Suprapubic skin (tissue), 4 donors: ENCODE data around the gene SCTR. TPM values are rescaled to one million over a fixed set of nuclear protein-coding genes. Genes with fewer than 3 reads are reported as not detected.

Experiments used
- DNase-seq, 2 donors: peaks; one replicate each; pipeline ENCODE4 v3.0.0-alpha.2; 2019; ENCODE audit warnings: low spot score in 2 of 2
- H3K27ac ChIP-seq: fragments of 200-600 bp; sonication (generic); one replicate; pipeline ENCODE4 v1.5.1; 2019
- H3K27me3 ChIP-seq: fragments of 200-600 bp; sonication (generic); one replicate; pipeline ENCODE4 v1.5.1; 2019
- H3K36me3 ChIP-seq: fragments of 200-600 bp; sonication (generic); one replicate; pipeline ENCODE4 v1.5.1; 2019
- H3K4me1 ChIP-seq: fragments of 200-600 bp; sonication (generic); one replicate; pipeline ENCODE4 v1.5.1; 2019
- H3K4me3 ChIP-seq: fragments of 200-600 bp; sonication (generic); one replicate; pipeline ENCODE4 v1.5.1; 2019; ENCODE audit warnings: mild to moderate bottlenecking
- H3K9me3 ChIP-seq: fragments of 200-600 bp; sonication (generic); one replicate; pipeline ENCODE4 v1.5.1; 2019
- CTCF ChIP-seq, 2 donors: fragments of 200-600 bp in 1 of 2; fragments of 450-650 bp in 1 of 2; sonication (generic) in 1 of 2; IDR thresholded peaks; one replicate each; pipeline ENCODE4 v1.5.1; 2016 to 2019; ENCODE audit warnings: antibody characterized with exemption in 2 of 2, mild to moderate bottlenecking in 1 of 2, moderate library complexity in 1 of 2
- EP300 ChIP-seq: sonication (generic); formaldehyde crosslinking; IDR thresholded peaks from one replicate; pipeline ENCODE4 v1.6.1; 2017; ENCODE audit warnings: antibody characterized with exemption
- POLR2A ChIP-seq, 2 donors: fragments of 450-650 bp; IDR thresholded peaks; one replicate each; pipeline ENCODE4 v1.6.1; 2017; ENCODE audit warnings: antibody characterized with exemption in 2 of 2, mild to moderate bottlenecking in 2 of 2, moderate library complexity in 2 of 2
- POLR2AphosphoS5 ChIP-seq, 3 donors: sonication (generic); formaldehyde crosslinking; IDR thresholded peaks; one replicate each; pipeline ENCODE4 v1.6.1; 2017; ENCODE audit warnings: antibody characterized with exemption in 3 of 3
- WGBS: methylation state at CpG from one replicate; pipeline ENCODE4 v1.1.5; 2018; 5-methylcytosine and 5-hydroxymethylcytosine counted together
- total RNA-seq, 4 donors: library from RNA; depleted of rRNA; stranded (reverse); fragments of >200 nt; gene quantifications; one replicate each; pipeline ENCODE4 v1.1.0, GENCODE V29; 2016

The SCTR gene
- total RNA-seq, 4 donors from 2014 or later: not detected

- WGBS: 89% methylated on average over 7 of the region's 7 CpGs
- Histone ChIP-seq H3K9me3 (no peaks in the 10 kb centered on the region), H3K4me3 (no peak overlapping the region), H3K27me3 (no peaks in the 10 kb centered on the region), H3K36me3 (no peaks in the 10 kb centered on the region), H3K4me1 (peaks cover 28% of the 10 kb centered on the region), H3K27ac (no peak overlapping the region)
- TF ChIP-seq POLR2A (IDR thresholded peaks at IDR 0.05): no peak
- no peak for TF ChIP-seq EP300
- no peak for TF ChIP-seq POLR2AphosphoS5 (IDR thresholded peaks at IDR 0.05)
- TF ChIP-seq CTCF (IDR thresholded peaks at IDR 0.05): no peak
- no peak for DNase-seq
Observed at GRCh38 chr2:119422360-119423107, 101.7 kb downstream of the SCTR start.

GRCh38 chr2:119421741-119422140 lies 102.5 kb downstream of the SCTR start:
- no peaks in the 10 kb centered on the region for H3K36me3 ChIP-seq
- no peak for TF ChIP-seq POLR2A (IDR thresholded peaks at IDR 0.05)
- TF ChIP-seq CTCF (IDR thresholded peaks at IDR 0.05): no peak
- no peak for TF ChIP-seq EP300
- no peak for TF ChIP-seq POLR2AphosphoS5 (IDR thresholded peaks at IDR 0.05)
- H3K27me3 ChIP-seq: no peaks in the 10 kb centered on the region
- H3K27ac ChIP-seq: no peak overlapping the region
- H3K9me3 ChIP-seq: no peaks in the 10 kb centered on the region
- H3K4me3 ChIP-seq: no peak overlapping the region
- DNase-seq: no peak
- H3K4me1 ChIP-seq: peaks cover 21% of the 10 kb centered on the region

- Histone ChIP-seq H3K4me3 (no peak overlapping the region), H3K27me3 (no peaks in the 10 kb centered on the region), H3K27ac (no peak overlapping the region), H3K9me3 (no peaks in the 10 kb centered on the region), H3K36me3 (no peaks in the 10 kb centered on the region), H3K4me1 (peaks cover 16% of the 10 kb centered on the region)
- 97% methylated on average over 1 of the region's 1 CpG for WGBS
- TF ChIP-seq EP300 (no peak), POLR2AphosphoS5 (IDR thresholded peaks at IDR 0.05) (no peak), CTCF (IDR thresholded peaks at IDR 0.05) (no peak), POLR2A (IDR thresholded peaks at IDR 0.05) (no peak)
- no peak for DNase-seq
Observed at GRCh38 chr2:119421304-119421703, 103.0 kb downstream of the SCTR start.

GRCh38 chr2:119419803-119420508 lies 104.3 kb downstream of the SCTR start:
- no peaks in the 10 kb centered on the region for H3K9me3 ChIP-seq
- H3K27ac ChIP-seq: no peak overlapping the region
- no peaks in the 10 kb centered on the region for H3K36me3 ChIP-seq
- H3K4me3 ChIP-seq: no peak overlapping the region
- DNase-seq: peak in 1 of 2 donors; percentile 14
- H3K4me1 ChIP-seq: peaks cover 10% of the 10 kb centered on the region
- H3K27me3 ChIP-seq: no peaks in the 10 kb centered on the region
- TF ChIP-seq CTCF (IDR thresholded peaks at IDR 0.05): no peak
- TF ChIP-seq EP300: no peak
- TF ChIP-seq POLR2AphosphoS5 (IDR thresholded peaks at IDR 0.05): no peak
- no peak for TF ChIP-seq POLR2A (IDR thresholded peaks at IDR 0.05)
- 47% methylated on average over 1 of the region's 1 CpG for WGBS

GRCh38 chr2:119419065-119419464 lies 105.2 kb downstream of the SCTR start:
- peaks cover 10% of the 10 kb centered on the region for H3K4me1 ChIP-seq
- WGBS: 71% methylated on average over 1 of the region's 1 CpG
- no peaks in the 10 kb centered on the region for H3K9me3 ChIP-seq
- H3K4me3 ChIP-seq: no peak overlapping the region
- TF ChIP-seq CTCF (IDR thresholded peaks at IDR 0.05) (no peak), POLR2A (IDR thresholded peaks at IDR 0.05) (no peak), EP300 (no peak), POLR2AphosphoS5 (IDR thresholded peaks at IDR 0.05) (no peak)
- no peak for DNase-seq
- no peaks in the 10 kb centered on the region for H3K27me3 ChIP-seq
- no peak overlapping the region for H3K27ac ChIP-seq
- H3K36me3 ChIP-seq: no peaks in the 10 kb centered on the region
